GM18907 (cell line): Measurements from ENCODE around the gene KRT81.
"Not testable (repeated sequence)": the region's sequence is repeated elsewhere in the genome, so short reads cannot be mapped to it uniquely, and the experiment has no call there.

Source experiments
- ATAC-seq: cut with Tn5 transposase; IDR thresholded peaks from one replicate; pipeline ENCODE4 v1.9.1; 2021; ENCODE audit warnings: mild to moderate bottlenecking, moderate library complexity; ENCODE audit not compliant: unreplicated experiment

The KRT81 gene

GRCh38 chr12:52278575-52279421 lies 12.5 kb downstream of the KRT81 start:
- peak; percentile 69 for ATAC-seq

- ATAC-seq: no peak
These were observed 13.7 kb downstream of the KRT81 start for GRCh38 chr12:52277486-52278245.

- ATAC-seq: no peak
These were observed 15.6 kb downstream of the KRT81 start for GRCh38 chr12:52275686-52276085.

- ATAC-seq: no peak
These were observed 16.7 kb downstream of the KRT81 start, which contains the start of gene KRT86 for GRCh38 chr12:52274521-52275120. Gene KRT86 (plus strand): TSS chr12:52274645. CDS start chr12:52301917, 27,272 bp downstream.

GRCh38 chr12:52271158-52271557 lies 20.2 kb downstream of the KRT81 start:
- ATAC-seq: no peak

GRCh38 chr12:52270541-52271070 lies 20.7 kb downstream of the KRT81 start:
- no peak for ATAC-seq

- no peak for ATAC-seq
These were observed 23.1 kb downstream of the KRT81 start for GRCh38 chr12:52268212-52268611.

- ATAC-seq: no peak
These were observed 23.6 kb downstream of the KRT81 start for GRCh38 chr12:52267699-52268098.

- no peak for ATAC-seq
These were observed 24.1 kb downstream of the KRT81 start for GRCh38 chr12:52267266-52267665.

- ATAC-seq: no peak
These were observed 24.8 kb downstream of the KRT81 start for GRCh38 chr12:52266514-52266913.

- ATAC-seq: no peak
These were observed 26.9 kb downstream of the KRT81 start for GRCh38 chr12:52264435-52264825.

GRCh38 chr12:52263761-52264434 lies 27.4 kb downstream of the KRT81 start:
- no peak for ATAC-seq

- no peak for ATAC-seq
These were observed 29.0 kb downstream of the KRT81 start for GRCh38 chr12:52262286-52262685.

GRCh38 chr12:52261208-52261484 lies 30.2 kb downstream of the KRT81 start:
- no peak for ATAC-seq

GRCh38 chr12:52260361-52261207 lies 30.8 kb downstream of the KRT81 start:
- no peak for ATAC-seq

- ATAC-seq: no peak
These were observed 31.6 kb downstream of the KRT81 start for GRCh38 chr12:52259657-52260243.

- ATAC-seq: no peak
These were observed 32.9 kb downstream of the KRT81 start for GRCh38 chr12:52258335-52258901.

GRCh38 chr12:52257922-52258321 lies 33.4 kb downstream of the KRT81 start:
- ATAC-seq: not testable (repeated sequence)

GRCh38 chr12:52257074-52257551 lies 34.2 kb downstream of the KRT81 start:
- no peak for ATAC-seq
